Stimulated activated CD4-positive, alpha-beta T cell treated with anti-CD3 and anti-CD28 coated beads, Interleukin-15, amount 100 ng/mL, for 24 hours (primary cell): ENCODE data around the gene TRPM8.
"Not testable (repeated sequence)": the region's sequence is repeated elsewhere in the genome, so short reads cannot be mapped to it uniquely, and the experiment has no call there.

ENCODE experiments used
- DNase-seq: peaks from one replicate; pipeline ENCODE4 v3.0.0-alpha.2; 2020

The TRPM8 gene

DNA sequence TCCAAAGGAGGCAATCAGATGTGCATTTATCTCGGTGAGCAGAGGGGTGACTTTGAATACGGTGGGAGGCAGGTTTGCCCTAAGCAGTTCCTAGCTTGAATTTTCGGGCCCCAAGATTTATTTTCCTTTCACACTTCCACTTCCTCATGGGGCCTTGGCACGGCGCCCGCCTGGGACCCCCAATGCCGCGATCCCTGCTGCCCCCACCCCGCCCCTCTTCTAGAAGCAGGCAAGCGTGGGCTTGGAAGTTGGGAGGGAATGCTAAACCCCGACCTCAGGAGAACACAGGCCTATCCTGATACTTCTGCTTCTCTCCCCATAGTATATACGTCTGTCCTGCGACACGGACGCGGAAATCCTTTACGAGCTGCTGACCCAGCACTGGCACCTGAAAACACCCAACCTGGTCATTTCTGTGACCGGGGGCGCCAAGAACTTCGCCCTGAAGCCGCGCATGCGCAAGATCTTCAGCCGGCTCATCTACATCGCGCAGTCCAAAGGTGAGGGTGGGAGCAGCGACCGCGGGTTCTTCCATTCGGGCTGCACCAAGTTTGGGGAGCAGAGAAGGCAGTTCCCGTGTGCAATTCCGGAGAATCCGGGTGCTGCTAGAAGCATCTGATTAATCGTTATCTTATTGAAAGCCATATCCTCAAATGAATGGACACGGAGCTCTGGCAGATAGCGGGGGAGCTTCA lies 21.6 kb downstream of the TRPM8 start:
- DNase-seq, result peak; percentile 18

DNA sequence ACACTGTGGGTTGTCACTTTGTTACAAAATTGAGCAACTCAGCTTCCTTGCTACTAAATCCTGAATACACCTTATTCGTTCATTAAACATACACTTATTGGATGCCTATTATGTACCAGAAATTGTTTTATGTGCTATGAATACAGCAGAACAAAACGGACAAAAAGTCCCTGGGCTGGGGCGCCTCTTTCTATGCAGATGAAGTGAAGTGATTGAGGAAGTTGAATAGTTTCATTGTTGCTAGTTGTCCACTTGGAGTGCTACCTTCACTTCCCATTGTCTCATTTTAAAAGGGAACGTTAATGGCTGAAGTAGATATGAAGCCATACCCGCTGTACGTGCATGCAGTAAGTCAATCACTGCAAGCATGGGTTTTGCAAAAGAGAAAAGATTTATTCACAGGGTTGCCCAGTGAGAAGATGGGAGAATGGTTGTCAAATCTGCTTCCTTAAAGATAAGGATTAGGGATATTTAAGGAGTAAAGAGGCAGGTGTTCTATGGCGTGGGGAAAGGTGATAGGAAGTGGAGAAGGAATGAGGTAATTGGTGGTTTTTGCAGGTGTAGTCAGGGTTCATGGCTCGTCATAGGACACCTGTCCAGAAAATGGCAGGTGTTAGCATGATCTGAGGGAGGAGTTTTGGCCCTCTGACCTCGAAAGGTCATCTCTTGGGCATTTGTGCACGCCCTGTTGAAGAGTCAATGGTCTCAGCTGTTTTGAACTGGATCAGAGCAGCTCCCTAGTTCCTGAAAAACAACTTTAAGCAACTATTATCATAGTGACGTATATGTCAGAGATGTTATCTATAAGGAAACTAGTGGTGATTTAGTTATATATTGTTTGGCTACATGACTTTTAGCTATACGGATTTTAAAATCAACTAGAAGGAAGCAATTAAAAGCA lies 23.5 kb downstream of the TRPM8 start:
- no peak for DNase-seq

DNA sequence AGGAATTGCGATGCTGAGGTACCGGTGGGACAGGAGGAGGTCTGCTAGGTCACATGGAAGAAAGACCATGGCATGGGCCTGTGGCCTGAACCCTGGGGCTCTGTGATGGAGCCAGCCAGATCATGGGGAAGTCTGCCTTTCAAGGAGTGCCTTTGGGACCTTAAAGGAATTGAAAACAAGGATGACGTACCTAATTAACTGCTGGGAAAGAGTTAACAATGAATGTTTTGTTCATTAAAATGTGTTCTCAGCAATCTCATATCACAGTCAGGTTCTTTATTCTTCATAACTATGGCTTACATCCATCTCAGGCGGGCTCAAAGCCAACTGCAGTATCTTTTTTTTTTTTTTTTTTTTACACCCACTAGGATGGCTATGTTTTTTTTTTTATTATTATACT lies 25.6 kb downstream of the TRPM8 start:
- DNase-seq, result no peak

DNA sequence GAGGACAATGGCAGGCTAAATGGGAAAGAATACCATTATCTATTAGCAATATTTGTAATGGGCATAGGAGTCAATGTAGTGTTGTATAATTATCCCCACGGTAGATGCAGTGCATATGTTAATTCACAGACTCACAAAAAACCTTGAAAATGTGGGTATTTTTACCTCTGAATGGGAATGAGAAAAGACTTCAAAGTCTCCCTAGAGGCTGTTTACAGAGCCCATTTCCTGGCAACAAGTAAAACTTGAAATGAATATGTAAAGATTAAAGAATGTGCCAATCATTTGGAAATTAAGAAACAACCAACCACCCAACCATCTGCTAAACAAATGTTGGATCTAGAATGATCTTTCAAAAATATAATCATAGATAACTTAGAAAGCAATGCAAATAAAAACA lies 27.1 kb downstream of the TRPM8 start:
- no peak for DNase-seq

DNA sequence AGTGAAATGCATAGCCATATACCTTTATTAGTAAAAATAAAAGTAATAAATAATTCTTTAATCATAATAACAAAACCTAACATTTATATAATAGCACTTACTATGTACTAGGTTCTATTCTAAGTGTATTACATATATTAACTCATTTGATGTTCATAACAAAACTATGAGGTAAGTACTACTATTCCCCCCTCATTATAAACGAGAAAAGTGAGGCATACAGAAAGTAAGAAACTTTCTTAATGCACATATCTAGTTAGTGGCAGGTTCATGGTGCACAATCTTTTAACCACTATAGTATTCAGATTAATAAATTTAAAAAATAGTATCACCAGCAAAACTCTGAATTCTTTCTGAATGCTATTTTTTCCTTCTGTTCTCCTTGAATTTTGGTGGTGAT lies 27.5 kb downstream of the TRPM8 start:
- DNase-seq, result no peak

DNA sequence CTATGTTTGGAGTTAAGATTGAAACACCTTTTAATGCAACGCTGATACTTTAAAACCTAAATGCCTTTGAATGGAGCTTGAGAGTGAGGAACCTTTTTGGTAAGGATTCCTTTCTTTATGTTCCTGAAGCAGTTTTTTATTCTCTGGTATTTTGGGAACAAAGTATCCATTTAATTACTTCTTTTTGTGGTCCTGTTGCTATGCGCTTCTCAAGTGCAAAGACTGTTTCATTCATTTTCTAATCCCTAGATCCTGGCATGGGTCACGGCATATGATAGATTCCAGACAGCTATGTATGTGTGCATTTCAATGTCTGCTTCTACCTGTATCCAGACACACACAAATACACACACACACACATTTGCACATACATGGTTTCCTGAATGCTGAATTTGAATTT lies 28.0 kb downstream of the TRPM8 start:
- no peak for DNase-seq

- no peak for DNase-seq
Measured at GRCh38 chr2:233950078-233950825, 33.1 kb downstream of the TRPM8 start.

DNA sequence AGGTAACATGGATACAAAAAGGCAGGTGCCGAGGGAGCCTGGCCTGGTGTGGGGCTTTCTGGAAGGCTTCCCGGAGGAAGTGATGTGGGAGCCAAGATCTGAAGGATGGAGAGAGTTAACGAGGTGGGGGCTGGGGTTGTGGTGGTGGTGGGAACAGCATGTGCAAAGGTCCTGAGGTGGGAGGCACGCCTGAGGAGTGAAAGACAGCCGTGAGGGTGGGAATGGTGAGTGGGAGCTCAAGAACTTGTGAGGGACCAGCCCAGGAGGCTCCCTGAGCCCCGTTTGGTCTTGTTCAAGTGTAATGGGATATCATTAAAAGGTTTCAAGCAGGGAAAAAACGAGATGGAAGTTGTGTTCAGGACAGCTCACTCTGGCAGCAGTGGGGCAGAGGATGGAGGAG lies 35.2 kb downstream of the TRPM8 start:
- no peak for DNase-seq

DNA sequence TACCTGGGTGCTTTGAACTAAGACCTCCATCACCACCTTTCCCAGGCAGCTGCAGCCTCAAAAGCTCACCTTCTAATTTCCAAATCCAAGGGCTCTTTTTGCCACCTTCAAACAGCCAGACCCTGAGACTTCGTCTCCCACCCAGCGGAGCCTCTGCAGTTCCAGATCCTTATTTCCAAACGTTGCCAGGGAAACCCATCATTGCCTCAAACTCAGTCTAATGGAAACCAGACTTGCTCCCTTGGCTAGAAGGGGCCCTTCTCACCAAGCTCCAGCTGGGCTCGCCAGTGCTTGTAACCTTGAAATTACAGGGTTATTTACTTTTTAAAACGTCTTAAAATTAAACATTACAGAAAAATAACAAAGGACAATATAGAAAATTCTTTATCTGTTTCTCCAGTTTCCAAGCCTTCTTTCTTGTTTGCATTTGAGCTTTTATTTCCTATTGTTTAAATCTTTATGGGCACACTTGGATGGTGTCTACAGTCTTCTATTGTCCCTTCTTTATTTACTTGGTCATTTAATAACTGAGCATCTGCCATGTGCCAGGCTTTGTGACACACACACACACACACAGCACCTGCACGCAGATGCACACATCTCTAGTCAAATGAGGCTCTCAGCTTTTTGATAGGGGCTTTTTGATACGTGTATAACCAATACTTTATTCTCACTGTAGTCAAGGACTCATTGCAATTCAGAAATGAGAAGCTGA lies 36.1 kb downstream of the TRPM8 start:
- no peak for DNase-seq

GRCh38 chr2:233960203-233960602 lies 43.0 kb downstream of the TRPM8 start:
- DNase-seq, result no peak

DNA sequence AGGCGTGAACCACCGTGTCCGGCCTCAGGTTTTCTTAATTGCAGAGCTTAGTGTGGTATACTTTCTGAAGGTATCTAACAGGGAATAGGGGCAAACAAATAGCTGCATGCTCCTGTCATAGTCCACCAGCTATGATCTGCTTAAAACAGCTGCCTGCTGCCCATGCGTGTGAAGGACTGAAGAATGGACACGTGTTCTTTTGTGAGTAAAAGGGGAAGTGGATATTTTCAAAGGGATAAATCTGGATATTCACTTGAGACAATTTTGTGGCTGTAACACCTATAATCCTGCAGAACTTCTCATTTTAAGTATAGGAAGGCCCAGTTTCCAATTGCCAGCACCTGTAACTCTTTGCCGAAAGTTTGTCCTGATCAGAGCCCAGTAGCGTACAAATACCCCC lies 44.7 kb downstream of the TRPM8 start:
- DNase-seq, result no peak

GRCh38 chr2:233964581-233964980 lies 47.4 kb downstream of the TRPM8 start:
- DNase-seq, result no peak

- DNase-seq, result no peak
Measured at GRCh38 chr2:233965032-233965603, 47.9 kb downstream of the TRPM8 start.

DNA sequence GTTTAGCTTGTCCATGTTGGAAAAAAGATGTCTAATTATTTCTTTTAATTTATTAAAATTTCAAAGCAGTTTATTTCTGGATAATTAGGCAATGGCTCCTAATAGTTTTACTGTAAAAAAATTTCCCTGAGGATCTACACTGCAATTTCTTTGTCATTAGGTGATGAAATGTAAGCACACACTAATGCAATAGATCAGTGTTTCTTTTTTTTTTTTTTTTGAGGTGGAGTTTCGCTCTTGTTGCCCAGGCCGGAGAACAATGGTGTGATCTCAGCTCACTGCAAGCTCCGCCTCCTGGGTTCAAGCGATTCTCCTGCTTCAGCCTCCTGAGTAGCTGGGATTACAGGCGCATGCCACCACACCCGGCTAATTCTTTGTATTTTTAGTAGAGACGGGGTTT lies 48.5 kb downstream of the TRPM8 start:
- DNase-seq, result not testable (repeated sequence)

DNA sequence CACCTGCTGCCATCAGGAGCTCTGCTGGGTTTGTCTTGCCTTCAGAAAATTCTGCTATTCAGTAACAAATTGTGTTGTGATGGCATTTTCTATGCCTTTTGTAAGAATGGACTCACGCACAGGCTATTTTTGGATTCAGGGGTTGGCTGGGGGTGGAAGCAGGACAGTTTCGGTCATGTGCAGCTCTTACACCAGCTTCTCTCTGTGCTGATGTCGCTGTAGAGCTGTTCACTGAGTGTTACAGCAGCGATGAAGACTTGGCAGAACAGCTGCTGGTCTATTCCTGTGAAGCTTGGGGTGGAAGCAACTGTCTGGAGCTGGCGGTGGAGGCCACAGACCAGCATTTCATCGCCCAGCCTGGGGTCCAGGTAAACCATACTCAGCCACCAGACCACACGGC lies 49.2 kb downstream of the TRPM8 start:
- no peak for DNase-seq

DNA sequence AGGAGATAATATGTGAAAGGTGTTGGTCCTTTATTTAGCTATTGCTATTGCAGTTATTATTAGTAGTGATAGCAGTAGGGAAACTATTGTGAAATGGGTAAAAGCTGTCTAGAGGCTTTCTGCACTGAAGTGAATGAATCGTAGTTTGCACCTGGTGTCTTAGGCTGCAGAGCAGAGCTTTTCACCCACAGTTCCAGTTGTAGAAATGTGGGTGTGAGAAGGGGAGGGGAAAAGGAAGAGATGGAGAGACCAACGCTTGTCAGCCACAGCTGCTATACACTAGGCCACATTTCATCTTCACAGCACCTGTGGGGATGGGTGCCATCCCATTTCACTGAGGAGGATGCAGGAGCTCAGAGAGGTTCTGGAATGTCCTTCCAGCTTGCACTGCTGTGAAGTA lies 50.0 kb downstream of the TRPM8 start:
- DNase-seq, result no peak

- no peak for DNase-seq
Measured at GRCh38 chr2:233968556-233968955, 51.4 kb downstream of the TRPM8 start.

DNA sequence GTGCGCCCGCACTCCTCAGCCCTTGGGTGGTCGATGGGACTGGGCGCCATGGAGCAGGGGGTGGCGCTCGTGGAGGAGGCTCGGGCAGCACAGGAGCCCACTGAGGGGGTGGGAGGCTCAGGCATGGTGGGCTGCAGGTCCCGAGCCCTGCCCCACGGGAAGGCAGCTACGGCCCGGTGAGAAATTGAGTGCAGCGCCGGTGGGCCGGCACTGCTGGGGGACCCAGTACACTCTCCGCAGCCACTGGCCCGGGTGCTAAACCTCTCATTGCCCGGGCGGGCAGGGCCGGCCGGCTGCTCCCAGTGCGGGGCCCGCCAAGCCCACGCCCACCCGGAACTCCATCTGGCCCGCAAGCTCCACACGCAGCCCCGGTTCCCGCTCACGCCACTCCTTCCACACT lies 55.3 kb downstream of the TRPM8 start:
- not testable (repeated sequence) for DNase-seq

GRCh38 chr2:233972941-233973575 lies 55.9 kb downstream of the TRPM8 start:
- no peak for DNase-seq

DNA sequence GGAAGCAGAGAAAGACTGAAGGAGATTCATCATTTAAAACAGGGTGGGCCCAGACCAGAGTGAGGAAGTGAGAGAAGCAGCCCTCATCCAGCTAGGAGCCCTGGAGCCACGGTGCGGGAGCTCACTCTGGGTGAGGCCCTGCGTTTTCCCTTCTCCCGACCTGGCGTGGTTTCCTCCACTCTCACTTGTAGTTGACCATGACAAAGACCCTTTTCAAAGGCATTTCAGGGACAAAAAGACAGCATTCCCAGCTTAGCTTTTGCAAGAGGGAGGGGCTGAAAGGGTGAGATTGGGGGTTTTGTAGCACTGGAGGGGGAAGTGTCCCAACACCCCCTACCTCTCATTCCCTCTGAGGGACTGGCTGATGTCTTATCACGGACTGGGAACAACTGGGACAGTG lies 56.6 kb downstream of the TRPM8 start:
- no peak for DNase-seq

- DNase-seq, result peak; percentile 27
Measured at GRCh38 chr2:233974530-233975071, 57.4 kb downstream of the TRPM8 start.

DNA sequence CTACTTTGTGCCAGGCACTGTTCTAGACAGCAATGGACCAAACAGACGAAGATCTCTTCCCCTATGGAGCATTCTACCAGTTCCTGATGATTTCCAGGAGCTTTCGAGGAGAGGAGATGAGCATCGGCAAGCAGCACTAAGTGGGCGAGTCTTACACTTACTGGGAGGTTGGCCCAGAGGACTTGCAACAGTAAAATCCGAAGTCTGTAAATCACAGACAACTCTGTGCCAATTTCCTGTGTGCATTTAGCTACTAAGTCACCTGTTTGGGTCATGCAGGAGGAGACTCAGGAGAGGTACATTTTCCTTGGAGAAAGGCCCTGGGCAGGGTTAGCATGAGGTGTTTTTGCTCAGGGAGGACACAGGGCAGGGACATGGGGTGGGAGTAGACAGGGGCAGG lies 58.9 kb downstream of the TRPM8 start:
- no peak for DNase-seq
